ENCODE measurements around the gene KRTAP2-2.

KRTAP2-2 gene

DNA sequence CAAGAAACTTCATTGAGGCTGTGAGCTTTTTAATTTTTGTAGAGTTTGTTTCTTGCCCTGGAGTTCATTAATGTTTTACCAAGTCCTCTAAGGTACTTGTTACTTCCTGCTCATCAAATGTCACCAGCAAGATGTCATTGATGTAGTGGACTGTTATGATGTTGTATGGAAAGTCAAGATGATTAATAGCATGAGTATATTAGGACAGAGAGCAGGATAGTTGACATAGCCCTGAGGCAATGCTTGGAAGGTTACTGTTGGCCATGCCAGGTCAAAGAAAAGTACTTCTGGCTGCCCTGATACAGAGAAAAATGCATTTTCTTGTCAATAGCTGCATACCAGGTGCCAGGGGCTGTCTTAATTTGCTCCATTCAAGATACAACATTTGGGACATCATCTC lies 34.7 kb downstream of the KRTAP2-2 start:
- H3K4me1 ChIP-seq (ENCODE audit: insufficient read depth, low read length, severe bottlenecking): no peaks in the 10 kb centered on the region
- no peak overlapping the region for H3K4me3 ChIP-seq (ENCODE audit: low read depth, low read length, poor library complexity, severe bottlenecking)
- TF ChIP-seq EZH2 (IDR thresholded peaks at IDR 0.05; ENCODE audit: borderline replicate concordance, low read length) (no peak), CTCF (IDR thresholded peaks at IDR 0.05; ENCODE audit: low read length) (no peak)
- H4K20me1 ChIP-seq (ENCODE audit: insufficient read depth, low read length): no peaks in the 10 kb centered on the region
- no peaks in the 10 kb centered on the region for H3K36me3 ChIP-seq (ENCODE audit: insufficient read depth, low read length)
- H3K4me2 ChIP-seq (ENCODE audit: low read length): no peak overlapping the region
- no peak overlapping the region for H3K27ac ChIP-seq (ENCODE audit: low read depth, low read length, poor library complexity, severe bottlenecking)
- H3K27me3 ChIP-seq (ENCODE audit: insufficient read depth, low read length): no peaks in the 10 kb centered on the region
- no peaks in the 10 kb centered on the region for H3K9me3 ChIP-seq (ENCODE audit: low read length)
- H3K9ac ChIP-seq (ENCODE audit: low read length): no peak overlapping the region
- no peaks in the 10 kb centered on the region for H3F3A ChIP-seq (ENCODE audit: insufficient read depth, low read length)
- H2AFZ ChIP-seq (ENCODE audit: low read length): no peak overlapping the region
- no peaks in the 10 kb centered on the region for H3K79me2 ChIP-seq (ENCODE audit: insufficient read depth, low read length)
- no peaks in the 10 kb centered on the region for H3K9me2 ChIP-seq (ENCODE audit: low read depth, low read length)

DNA sequence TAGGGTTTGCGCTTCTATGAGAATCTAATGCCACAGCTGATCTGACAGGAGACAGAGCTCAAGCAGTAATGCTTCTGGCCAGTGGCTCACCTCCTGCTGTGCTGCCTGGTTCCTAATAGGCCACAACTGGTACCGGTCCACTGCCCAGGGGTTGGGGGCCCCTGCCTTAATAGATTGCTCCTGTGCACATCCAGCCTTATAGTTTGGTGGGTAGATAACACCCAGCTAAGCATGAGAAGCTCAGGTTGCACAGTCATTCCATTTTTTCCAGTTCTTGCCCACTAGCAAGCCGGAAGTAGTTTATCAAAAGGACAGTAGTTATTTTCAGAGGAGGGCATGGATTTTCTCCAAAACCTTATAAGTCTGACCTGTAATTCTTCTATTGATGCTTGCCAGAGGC lies 35.6 kb downstream of the KRTAP2-2 start:
- no peak overlapping the region for H3K4me2 ChIP-seq (ENCODE audit: low read length)
- TF ChIP-seq EZH2 (IDR thresholded peaks at IDR 0.05; ENCODE audit: borderline replicate concordance, low read length): no peak
- TF ChIP-seq CTCF (IDR thresholded peaks at IDR 0.05; ENCODE audit: low read length): no peak

GRCh38 chr17:41018541-41018940 lies 36.5 kb downstream of the KRTAP2-2 start:
- H3K79me2 ChIP-seq (ENCODE audit: insufficient read depth, low read length): no peaks in the 10 kb centered on the region
- H3F3A ChIP-seq (ENCODE audit: insufficient read depth, low read length): no peaks in the 10 kb centered on the region
- no peak overlapping the region for H3K4me2 ChIP-seq (ENCODE audit: low read length)
- H3K27ac ChIP-seq (ENCODE audit: low read depth, low read length, poor library complexity, severe bottlenecking): no peak overlapping the region
- TF ChIP-seq EZH2 (IDR thresholded peaks at IDR 0.05; ENCODE audit: borderline replicate concordance, low read length) (no peak), CTCF (IDR thresholded peaks at IDR 0.05; ENCODE audit: low read length) (no peak)
- no peaks in the 10 kb centered on the region for H3K9me2 ChIP-seq (ENCODE audit: low read depth, low read length)
- no peaks in the 10 kb centered on the region for H3K36me3 ChIP-seq (ENCODE audit: insufficient read depth, low read length)
- no peak overlapping the region for H2AFZ ChIP-seq (ENCODE audit: low read length)
- no peaks in the 10 kb centered on the region for H3K4me1 ChIP-seq (ENCODE audit: insufficient read depth, low read length, severe bottlenecking)
- no peak overlapping the region for H3K4me3 ChIP-seq (ENCODE audit: low read depth, low read length, poor library complexity, severe bottlenecking)
- H3K27me3 ChIP-seq (ENCODE audit: insufficient read depth, low read length): no peaks in the 10 kb centered on the region
- H3K9me3 ChIP-seq (ENCODE audit: low read length): no peaks in the 10 kb centered on the region
- no peaks in the 10 kb centered on the region for H4K20me1 ChIP-seq (ENCODE audit: insufficient read depth, low read length)
- no peak overlapping the region for H3K9ac ChIP-seq (ENCODE audit: low read length)

More for the DNA sequence above, 35.6 kb downstream of the KRTAP2-2 start:
- no peaks in the 10 kb centered on the region for H3K36me3 ChIP-seq (ENCODE audit: insufficient read depth, low read length)
- no peak overlapping the region for H3K27ac ChIP-seq (ENCODE audit: low read depth, low read length, poor library complexity, severe bottlenecking)
- H3K4me1 ChIP-seq (ENCODE audit: insufficient read depth, low read length, severe bottlenecking): no peaks in the 10 kb centered on the region
- H3K79me2 ChIP-seq (ENCODE audit: insufficient read depth, low read length): no peaks in the 10 kb centered on the region
- no peaks in the 10 kb centered on the region for H3K27me3 ChIP-seq (ENCODE audit: insufficient read depth, low read length)
- no peak overlapping the region for H3K9ac ChIP-seq (ENCODE audit: low read length)
- no peak overlapping the region for H3K4me3 ChIP-seq (ENCODE audit: low read depth, low read length, poor library complexity, severe bottlenecking)
- H3K9me2 ChIP-seq (ENCODE audit: low read depth, low read length): no peaks in the 10 kb centered on the region
- H2AFZ ChIP-seq (ENCODE audit: low read length): no peak overlapping the region
- no peaks in the 10 kb centered on the region for H4K20me1 ChIP-seq (ENCODE audit: insufficient read depth, low read length)
- H3K9me3 ChIP-seq (ENCODE audit: low read length): no peaks in the 10 kb centered on the region
- no peaks in the 10 kb centered on the region for H3F3A ChIP-seq (ENCODE audit: insufficient read depth, low read length)
